Medulla oblongata (tissue), 1 donor: ENCODE data around the gene VCL.

ENCODE experiments used
- DNase-seq: peaks from one replicate; pipeline ENCODE4 v3.0.0-alpha.2; 2015; ENCODE audit errors: extremely low spot score

The VCL gene

DNA sequence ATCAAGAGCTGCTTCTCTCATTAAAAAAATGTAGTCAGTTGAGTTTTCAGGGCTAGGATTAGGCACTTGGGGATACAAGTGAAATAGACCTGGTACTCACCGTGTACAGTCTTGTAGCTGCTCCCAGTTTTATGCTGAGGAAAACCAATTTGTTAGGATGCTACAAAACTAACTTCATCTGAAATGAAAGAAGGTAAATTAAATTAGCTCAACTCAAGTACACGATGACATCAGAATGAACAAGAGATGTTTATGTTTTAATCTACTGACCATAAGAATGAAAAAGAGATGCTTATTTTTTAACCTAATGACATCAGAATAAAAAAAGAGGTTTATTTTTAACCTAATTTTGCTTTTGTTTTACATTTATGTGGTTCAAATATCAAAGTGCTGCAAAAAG is 79.0 kb downstream of the VCL start:
- DNase-seq, result no peak

DNA sequence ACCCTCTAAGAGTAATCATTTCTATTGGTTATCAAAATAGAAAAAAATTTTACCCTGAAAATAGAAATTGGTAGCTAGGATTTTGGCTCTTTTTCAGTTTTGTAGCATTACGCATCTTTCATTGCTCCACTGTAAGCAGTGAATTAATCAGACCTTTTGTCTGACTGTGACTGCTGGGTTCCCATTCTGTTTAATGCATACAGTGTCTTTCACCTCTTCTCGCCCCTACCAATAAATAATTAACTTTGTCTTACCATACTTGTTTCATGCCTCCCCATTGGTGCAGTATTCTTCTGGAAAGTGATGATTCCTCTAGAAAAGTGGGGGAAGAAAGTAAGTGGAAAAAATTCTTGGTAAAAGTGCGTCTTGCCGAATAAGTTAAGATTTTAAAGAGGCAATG is 79.5 kb downstream of the VCL start:
- DNase-seq, result no peak

DNA sequence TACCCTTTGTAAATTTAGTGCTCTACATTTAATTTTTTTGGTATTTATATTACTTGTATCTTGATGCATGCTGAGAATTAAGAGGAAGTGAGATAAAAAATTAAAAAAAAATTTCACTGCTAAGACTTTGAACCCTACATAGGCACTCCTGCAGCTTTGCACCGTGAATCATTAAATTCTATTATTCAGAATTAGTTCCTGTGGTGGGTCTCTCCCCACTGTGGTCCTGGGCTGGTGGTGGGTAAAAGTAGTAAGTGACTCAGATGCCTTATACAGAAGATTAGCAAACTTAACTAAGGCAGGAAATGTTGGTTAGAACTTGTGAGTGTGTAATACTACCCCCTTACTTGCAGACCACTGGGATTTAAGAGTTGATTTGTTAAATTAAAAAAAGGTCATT is 80.1 kb downstream of the VCL start:
- DNase-seq, result no peak

DNA sequence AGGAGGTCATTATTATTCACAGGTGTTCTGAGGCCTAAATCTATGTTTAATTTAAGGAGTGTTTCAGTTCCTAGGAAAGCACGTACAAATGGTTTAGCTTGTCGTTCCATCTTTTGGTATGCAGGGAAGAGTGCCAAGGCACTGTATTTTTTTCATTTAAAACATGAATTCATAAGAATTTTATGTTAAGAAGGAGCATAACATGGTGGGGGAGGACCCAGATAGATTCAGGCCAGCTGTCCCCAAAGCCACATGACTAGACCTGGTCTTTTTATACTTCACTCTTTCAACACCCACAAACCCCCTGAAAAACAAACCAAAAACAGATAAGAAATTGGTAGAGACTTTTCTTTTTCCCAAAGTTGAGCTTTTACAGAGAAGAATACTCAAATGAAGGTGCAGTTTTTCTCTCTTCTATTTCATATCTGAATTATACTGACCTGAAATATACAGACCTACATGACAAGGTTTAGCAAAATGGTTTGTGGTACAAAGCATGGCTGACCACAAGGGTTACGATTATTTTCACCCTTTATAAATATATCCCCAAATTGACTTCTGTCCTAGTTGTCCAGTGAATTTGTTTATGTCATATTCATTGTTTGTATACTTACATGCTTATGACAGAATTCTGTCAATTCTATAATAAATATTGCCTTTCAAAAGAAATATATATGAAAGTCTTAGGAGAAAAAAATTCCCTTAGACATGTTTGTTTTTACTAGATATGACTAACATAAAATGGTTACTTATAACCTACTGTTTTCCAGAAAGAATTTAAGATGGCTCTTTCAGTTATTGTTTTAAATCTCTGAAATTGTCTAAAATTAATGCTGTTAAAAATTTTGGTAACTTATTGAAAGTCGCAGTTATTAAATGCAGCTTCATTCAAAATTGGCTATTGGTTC is 81.4 kb downstream of the VCL start:
- DNase-seq, result no peak

DNA sequence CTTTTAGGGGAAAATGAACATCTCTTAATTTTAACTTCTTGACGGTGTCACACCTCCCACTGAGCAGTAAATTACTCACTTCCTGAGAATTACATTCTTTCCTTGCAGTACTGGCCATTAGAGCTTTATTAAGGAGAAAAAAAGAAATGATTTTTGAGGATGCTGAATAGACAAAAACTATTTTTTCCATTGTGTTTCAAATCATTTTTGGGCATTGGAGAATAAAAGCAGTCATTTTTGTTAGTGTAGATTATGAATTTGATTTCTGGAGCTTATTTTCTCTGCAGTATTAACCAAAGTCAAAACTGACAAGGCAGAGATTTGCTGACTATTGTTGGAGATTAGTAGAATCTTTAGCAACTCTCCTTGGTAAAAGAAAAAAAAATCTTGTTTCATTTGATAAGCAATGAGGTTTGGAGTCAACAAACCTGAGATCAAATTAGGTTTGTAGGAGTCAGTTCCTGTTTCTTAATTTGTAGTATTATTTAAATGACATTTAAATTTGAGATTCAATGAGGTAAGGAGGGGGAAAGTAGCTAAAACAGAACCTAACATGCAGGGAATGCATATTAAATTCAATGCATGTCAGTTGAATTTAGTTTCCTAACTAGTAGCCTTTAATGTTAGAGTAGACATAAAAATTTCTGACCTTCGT is 82.1 kb downstream of the VCL start:
- DNase-seq, result no peak

DNA sequence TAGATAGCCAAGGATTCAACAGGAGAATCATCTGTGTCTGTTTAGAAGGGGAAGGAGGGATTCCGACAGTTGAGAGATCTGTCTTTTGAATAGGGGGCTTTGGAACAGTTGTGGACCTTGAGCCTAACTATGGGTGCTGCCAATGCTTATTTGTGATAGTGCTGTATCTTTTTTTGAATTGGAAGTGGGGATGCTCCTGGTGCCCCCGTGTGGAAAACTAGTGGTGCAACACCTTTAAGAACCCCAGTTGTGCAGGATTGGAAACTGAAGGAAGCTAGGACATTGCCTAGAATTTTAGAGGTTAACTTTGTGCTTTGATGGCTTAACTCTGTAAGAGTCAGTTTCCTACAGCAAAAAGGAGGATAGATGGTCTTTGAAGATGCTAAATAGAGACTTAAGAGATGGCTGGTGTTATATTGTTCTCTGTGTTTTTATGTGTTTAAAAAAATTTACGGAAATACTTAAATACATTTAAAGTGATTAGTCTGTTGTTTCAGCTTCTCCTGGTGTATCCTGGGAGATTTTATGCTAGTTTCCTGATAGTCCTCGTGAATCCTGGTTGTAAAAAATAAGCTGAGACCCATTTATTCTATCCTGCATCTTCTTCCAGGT is 83.4 kb downstream of the VCL start:
- DNase-seq, result peak; percentile 71

DNA sequence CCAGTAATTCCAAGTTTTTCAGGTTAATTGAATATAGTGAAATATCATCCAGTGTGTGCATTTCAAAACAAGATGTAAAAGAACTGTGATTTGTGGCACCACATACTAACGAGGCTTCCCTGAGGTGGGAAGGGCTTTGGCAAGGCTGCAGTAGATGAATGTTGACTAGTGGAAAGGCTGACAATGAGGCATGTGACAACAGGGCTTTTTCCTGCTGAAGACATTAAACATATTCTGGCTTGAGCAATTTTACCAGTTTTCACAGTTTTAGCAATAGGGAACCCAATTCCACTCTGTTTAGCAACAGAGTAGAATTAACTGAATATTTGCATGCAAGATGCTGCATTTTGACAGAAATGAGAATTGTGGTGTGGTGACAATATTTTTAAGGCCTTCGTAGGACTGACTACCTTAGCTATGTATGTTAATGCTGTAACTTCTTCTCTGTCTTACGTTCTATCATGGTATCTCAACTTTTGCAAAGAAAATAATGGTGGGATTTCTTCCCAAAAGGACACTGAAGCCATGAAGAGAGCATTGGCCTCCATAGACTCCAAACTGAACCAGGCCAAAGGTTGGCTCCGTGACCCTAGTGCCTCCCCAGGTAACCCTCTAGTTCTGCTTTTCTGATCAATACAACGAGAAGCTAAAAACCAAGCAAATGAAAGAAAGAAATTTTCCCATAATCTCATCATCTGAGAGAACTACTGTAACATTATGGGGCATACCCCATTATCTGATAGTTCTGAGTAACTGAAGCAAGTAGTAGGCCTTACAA is 84.2 kb downstream of the VCL start:
- DNase-seq, result no peak

DNA sequence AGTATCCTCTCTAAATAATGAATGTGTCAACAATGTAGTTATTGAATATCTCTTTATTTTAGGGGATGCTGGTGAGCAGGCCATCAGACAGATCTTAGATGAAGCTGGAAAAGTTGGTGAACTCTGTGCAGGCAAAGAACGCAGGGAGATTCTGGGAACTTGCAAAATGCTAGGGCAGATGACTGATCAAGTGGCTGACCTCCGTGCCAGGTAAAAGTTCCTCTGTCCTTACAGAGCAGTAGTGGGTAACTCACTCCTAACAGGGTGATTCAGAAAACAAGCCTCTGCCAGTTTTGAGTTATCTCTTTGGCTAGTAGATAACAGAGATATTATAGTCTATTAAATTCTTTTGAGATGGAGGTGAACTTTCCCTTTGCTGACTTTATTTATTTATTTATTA is 85.4 kb downstream of the VCL start:
- DNase-seq, result no peak

DNA sequence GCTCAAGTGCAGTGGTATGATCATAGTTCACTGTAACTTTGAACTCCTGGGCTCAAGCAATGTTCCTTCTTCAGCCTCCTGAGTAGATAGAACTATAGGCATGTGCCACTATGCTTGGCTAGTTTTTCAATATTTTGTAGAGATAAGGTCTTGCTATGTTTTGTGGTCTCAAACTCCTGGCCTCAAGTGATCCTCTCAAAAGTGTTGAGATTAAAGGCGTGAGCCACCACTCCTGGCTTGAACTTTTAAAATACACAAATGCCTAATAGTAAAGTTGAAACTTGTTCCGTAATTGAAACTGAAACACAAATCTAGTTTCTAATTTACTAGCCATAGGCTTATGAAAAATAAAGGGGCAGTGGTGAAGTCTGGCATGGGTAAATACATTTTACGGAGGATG is 87.0 kb downstream of the VCL start:
- no peak for DNase-seq

DNA sequence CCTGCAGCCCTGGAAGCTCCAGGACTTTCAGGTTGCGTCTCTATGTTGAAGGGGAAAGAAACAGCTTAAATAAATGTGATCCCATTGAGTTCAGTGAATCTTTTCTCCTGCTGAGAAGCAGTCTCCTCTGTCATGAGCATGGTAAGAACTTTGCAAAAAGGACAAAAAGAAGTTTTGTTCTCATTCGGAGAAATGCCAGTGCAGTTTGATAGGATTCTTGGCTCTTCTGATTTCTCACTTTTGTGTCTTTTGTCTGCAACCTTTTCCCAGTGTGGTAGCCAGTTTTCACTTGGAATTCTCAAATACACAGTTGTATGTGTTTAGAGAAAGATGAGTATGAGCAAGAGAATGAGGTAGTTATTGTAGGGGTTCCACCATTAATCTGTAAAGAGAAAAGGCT is 88.4 kb downstream of the VCL start:
- DNase-seq, result peak; percentile 26

DNA sequence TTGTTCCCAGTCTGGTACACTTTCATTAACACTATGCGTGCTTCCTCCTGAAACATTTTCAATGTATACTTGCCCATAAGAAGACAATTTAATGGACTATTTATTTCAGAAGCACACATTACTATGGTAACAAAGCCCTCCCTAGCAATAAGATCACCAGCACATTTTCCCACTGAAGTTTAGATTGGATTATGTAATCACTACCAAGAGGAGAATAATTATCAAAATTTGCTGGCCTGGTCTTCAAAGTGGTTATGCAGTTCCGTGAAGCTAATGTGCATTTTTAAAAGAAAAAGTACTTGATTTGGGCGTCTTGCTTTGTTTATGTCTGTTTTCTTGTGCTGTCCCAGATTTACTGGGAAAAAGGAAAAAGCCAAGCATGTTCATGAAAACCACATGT is 90.8 kb downstream of the VCL start:
- DNase-seq, result no peak

DNA sequence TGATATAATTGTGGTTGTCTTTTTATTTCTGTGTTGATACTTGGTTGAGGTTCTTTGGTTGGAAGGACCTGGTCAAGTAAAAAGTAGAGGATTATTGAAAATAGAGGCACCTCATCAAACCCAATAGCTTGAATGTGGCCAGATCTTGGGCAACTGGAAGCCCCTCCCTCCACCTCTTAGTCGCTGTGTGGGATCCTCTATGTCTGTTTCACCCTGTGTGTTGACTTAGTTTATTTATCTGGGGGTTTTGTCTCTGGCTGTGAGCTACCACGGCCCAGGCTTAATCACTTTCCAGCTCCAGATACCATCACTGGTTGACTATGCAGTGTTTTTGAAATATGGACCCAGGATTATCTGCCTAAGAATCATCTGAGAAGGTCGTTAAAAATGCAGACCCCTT is 94.5 kb downstream of the VCL start:
- DNase-seq, result no peak

DNA sequence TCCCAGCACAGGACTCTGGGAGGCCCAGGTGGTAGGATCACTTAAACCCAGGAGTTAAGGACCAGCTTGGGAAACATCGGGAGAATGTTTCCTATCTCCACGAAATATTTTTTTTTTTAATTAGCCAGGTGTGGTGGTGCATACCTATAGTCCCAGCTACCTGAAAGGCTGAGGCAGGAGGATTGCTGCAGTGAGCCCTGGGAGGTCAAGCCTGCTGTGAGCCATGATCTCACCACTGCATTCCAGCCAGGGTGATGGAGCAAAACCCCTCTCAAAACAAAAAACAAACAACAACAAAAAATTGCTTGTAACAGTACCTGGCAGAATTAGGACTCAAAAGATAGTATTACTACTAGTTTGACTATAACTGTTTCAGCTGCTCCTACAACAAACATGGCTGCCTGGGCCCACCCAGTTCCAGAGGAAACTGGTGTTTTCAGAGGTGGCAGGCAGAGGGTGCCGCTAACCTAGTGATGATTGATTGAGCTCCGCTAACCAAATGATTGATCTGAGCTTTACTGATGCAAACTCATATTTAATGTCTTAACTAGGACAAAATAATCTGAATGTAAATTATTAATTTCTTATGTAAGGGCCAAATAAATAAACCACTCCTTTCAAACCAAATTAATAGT is 95.7 kb downstream of the VCL start:
- no peak for DNase-seq

DNA sequence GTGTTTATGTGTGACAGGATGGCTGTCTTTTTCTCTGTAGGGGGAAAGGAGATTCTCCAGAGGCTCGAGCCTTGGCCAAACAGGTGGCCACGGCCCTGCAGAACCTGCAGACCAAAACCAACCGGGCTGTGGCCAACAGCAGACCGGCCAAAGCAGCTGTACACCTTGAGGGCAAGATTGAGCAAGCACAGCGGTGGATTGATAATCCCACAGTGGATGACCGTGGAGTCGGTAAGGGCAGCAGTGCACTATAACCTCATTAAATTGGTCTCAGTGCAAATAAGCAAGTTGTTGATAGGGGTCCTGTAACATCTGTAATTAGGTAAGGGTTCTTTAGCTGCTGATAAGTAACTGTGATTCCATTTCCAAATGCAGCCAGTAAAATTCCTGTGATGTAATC is 96.3 kb downstream of the VCL start:
- no peak for DNase-seq

DNA sequence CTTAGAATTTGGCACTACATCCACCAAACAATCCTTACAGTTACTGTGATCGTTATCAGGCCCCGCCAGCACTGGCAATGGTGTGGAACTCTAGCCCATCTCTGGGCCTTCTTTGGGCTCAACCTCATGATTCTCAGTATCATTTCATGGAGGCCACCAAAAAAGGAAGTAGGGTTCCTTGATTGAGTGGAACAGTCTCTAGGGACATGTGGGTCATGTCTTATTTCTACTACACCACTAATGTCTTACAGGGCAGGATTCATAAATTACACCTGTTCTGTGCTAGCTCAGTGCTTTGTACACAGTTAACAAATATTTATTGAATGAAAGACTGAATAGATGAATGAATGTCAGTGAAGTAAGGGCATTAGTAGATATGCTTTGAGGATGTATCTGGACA is 98.9 kb downstream of the VCL start:
- no peak for DNase-seq

DNA sequence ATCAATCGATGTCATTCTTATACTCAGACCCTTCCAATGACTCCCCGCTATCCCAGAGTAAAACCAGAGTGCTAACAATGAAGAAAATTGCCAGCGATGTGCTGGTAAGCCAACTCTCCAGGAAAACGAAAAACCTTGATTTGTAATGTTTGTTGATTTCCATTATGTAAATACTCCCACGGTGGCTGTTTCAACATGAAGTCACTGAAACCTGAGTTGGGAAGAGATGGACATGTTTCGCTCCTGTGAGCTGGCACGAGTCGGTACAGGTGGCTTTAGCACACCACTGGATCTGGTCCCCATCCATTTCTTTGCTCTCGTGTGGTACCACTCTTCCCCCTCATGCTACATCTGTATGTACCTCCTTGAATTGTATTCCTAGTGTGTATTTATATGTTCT is 99.9 kb downstream of the VCL start:
- no peak for DNase-seq

DNA sequence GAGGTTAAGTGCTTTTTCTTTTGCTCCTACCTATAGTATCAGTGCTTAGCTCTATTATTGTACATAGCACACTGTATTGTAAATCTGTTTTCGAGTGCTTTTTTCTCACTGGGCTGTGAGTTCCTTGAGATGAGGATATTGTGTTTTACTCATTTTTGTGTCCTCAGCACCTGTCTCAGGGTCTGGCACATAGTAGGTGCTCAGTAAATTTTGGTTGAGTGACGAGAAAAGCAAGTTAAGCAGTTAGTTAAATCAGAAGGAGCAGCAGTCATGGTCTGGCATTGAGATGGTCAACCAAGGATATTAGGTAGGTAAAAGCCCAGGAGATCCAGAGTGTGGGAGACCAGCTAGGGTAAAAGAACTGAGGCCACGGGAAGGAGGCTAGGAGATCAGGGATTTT is 101.5 kb downstream of the VCL start:
- DNase-seq, result no peak

DNA sequence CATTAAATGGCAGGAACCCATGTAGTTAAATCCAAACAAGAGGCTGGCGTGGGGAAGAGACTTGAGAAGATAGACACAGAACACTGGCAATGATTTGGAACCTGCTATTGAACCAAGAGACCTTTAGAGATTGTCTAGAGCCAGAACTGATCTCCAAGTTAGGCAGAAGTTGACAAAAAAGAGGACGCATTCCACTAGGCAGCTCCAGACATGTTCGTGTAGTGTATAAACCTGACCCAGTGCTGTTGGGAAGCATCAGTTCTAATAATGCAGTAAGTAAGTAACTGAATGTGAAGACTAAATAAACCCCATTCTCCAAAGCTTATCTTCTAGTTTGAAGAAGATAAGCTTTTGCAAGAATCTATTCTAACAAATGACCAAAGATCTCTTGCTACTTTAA is 101.9 kb downstream of the VCL start:
- no peak for DNase-seq

DNA sequence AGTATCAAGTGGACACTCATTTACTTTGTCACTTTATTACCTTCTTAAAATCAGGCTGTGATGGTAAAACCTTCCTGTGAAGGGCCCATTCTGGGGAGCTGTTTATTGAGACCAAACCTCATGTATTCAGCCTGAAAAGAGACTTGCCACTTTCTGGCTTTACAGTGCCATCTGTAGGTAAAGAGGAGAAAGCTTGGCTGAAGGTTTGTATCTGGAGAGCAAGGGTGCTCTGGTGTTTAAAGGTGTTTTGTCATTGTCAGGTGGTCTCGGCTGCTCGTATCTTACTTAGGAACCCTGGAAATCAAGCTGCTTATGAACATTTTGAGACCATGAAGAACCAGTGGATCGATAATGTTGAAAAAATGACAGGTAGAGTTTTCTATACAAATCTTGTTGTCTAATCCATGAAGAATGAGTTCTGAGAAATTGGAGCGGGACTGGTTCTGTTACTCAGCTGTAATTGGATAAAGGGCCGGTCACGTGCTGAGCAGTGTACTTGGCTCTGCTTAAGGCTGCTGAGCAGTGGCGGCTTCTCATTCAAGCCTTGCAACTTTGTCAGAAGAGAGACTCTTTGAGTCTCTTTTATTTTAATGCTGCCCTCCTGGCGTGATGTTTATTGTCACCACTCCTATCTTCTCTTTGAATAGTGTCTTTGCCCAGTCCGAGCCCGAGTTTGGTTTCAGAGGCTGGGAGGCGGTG is 105.8 kb downstream of the VCL start:
- DNase-seq, result peak; percentile 35

DNA sequence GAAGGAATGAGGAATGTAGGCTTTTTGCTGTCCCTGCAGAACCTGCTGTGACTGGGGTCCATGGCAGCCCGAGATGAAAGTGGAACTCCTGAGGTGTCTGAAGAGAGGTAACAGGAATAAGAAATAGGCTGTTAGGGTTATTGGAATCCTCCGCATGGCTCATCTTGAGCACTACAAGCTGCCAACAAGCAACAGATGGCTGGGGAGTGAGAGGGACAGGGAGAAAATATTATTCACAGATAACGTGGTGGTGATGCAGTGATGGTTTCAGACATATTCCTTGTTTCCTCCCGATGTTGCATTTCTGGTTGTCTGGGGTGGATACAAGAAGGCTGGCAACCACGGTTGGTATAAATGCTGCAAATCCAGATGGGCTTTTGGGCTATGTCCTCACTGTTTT is 106.6 kb downstream of the VCL start:
- no peak for DNase-seq

DNA sequence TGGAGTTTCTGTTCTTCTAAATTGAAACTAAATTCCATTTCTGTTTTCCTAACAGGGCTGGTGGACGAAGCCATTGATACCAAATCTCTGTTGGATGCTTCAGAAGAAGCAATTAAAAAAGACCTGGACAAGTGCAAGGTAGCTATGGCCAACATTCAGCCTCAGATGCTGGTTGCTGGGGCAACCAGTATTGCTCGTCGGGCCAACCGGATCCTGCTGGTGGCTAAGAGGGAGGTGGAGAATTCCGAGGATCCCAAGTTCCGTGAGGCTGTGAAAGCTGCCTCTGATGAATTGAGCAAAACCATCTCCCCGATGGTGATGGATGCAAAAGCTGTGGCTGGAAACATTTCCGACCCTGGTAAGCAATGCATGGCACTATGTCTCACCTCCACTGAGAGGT is 107.1 kb downstream of the VCL start:
- DNase-seq, result peak; percentile 13
